GM12878 (cell line): ENCODE measurements around the gene SYCP3. TPM values are rescaled to one million over a fixed set of nuclear protein-coding genes. Genes with fewer than 3 reads are reported as not detected.

ENCODE experiments used
- ATAC-seq: fragments of 200-7000 bp; cut with Tn5 transposase; 3 replicates; pipeline ENCODE4 v1.9.1; 2020; ENCODE audit warnings: mild to moderate bottlenecking, moderate library complexity
- BruUV-seq: library from RNA; stranded (reverse); fragments of 400-500 nt; replicated peaks from 2 replicates; lab custom pipeline; 2021; lab: Mats Ljungman, UMichigan
- CTCF ChIA-PET: fragments of 300-600 bp; sonication (Branson Sonifier 250); formaldehyde crosslinking; extraction: SDS; loops from one replicate; lab custom pipeline; 2021; ENCODE audit warnings: inconsistent platforms; lab: Yijun Ruan, JAX
- POLR2A ChIA-PET: fragments of 350-600 bp; formaldehyde crosslinking; extraction: SDS; loops from one replicate; lab custom pipeline; 2021; ENCODE audit warnings: inconsistent platforms; lab: Charles Lee
- RAD21 ChIA-PET: fragments of 300-600 bp; sonication (Branson Sonifier 250); formaldehyde crosslinking; loops from one replicate; lab custom pipeline; 2023; ENCODE audit warnings: antibody characterized with exemption; ENCODE audit not compliant: unreplicated experiment; lab: Charles Lee
- SMC1A ChIA-PET: fragments of 300-600 bp; sonication (Branson Sonifier 250); formaldehyde crosslinking; loops from one replicate; lab custom pipeline; 2023; ENCODE audit not compliant: unreplicated experiment, uncharacterized antibody; lab: Charles Lee
- DNase-seq: peaks from one replicate; pipeline ENCODE4 v3.0.0-alpha.2; 2011; ENCODE audit warnings: low read depth, low spot score
- FAIRE-seq: peaks from 3 replicates; lab custom pipeline; 2011; peaks lifted over from hg19 to GRCh38; lab: Jason Lieb, UNC
- H2AFZ ChIP-seq: 2 replicates; pipeline ENCODE4 v1.6.0; 2011; ENCODE audit warnings: low read depth, low read length, control low read depth; ENCODE audit not compliant: control insufficient read depth
- H3K27ac ChIP-seq: 2 replicates; pipeline ENCODE4 v1.5.1; 2011; ENCODE audit warnings: control low read depth; ENCODE audit not compliant: control insufficient read depth, insufficient read depth
- H3K27me3 ChIP-seq, 2 experiments: replicated peaks in 1 of 2; 2 replicates each; pipeline versions ENCODE4 v1.6.0 to v1.6.1; 2011; ENCODE audit warnings: low read length in 1 of 2; ENCODE audit not compliant: control insufficient read depth in 2 of 2, insufficient read depth in 2 of 2
- H3K36me3 ChIP-seq, 2 experiments: 2 replicates each; pipeline ENCODE4 v1.5.1; 2011; ENCODE audit warnings: low read length in 1 of 2; ENCODE audit not compliant: control insufficient read depth in 2 of 2, insufficient read depth in 2 of 2
- H3K4me1 ChIP-seq: 2 replicates; pipeline ENCODE4 v1.6.1; 2011; ENCODE audit warnings: mild to moderate bottlenecking, low read length, moderate library complexity, mixed read lengths; ENCODE audit not compliant: control insufficient read depth, insufficient read depth
- H3K4me2 ChIP-seq: 2 replicates; pipeline ENCODE4 v1.6.0; 2011; ENCODE audit warnings: control low read depth; ENCODE audit not compliant: control insufficient read depth, insufficient read depth
- H3K4me3 ChIP-seq: fragments of 200-600 bp; sonication (generic); 2 replicates; pipeline ENCODE4 v1.5.1; 2016
- H3K79me2 ChIP-seq: 2 replicates; pipeline ENCODE4 v1.6.0; 2011; ENCODE audit warnings: low read length; ENCODE audit not compliant: control insufficient read depth, insufficient read depth
- H3K9ac ChIP-seq: 2 replicates; pipeline ENCODE4 v1.8.0; 2011; ENCODE audit warnings: low read length, control low read depth, mixed read lengths; ENCODE audit not compliant: control insufficient read depth, insufficient read depth
- H3K9me3 ChIP-seq: replicated peaks from 3 replicates; pipeline ENCODE4 v1.5.1; 2011; ENCODE audit warnings: mild to moderate bottlenecking, low read length; ENCODE audit not compliant: control insufficient read depth, insufficient read depth
- H4K20me1 ChIP-seq: 2 replicates; pipeline ENCODE4 v1.6.0; 2011; ENCODE audit not compliant: control insufficient read depth, insufficient read depth
- SMAD1 ChIP-seq: fragments of 450-650 bp; IDR thresholded peaks from 2 replicates; pipeline ENCODE4 v1.6.1; 2018; ENCODE audit warnings: mild to moderate bottlenecking, low read depth; ENCODE audit not compliant: partially characterized antibody
- SMC3 ChIP-seq: IDR thresholded peaks from 2 replicates; pipeline ENCODE4 v1.6.1; 2011; ENCODE audit warnings: low read length, improper control_type of control experiment, borderline replicate concordance
- ZNF24 ChIP-seq: fragments of 450-650 bp; IDR thresholded peaks from 2 replicates; pipeline ENCODE4 v1.6.1; 2017; ENCODE audit warnings: antibody characterized with exemption, mild to moderate bottlenecking
- WGBS: methylation state at CpG from one replicate; pipeline ENCODE4 v1.1.6; 2016; ENCODE audit warnings: low lambda C conversion rate; ENCODE audit not compliant: insufficient replicate concordance, insufficient coverage; ENCODE audit errors: missing lambda C conversion rate; 5-methylcytosine and 5-hydroxymethylcytosine counted together
- in situ Hi-C: fragments of 300-500 bp; cut with MboI; formaldehyde crosslinking; loops from 9 replicates; pipeline ENCODE4 v1.14.3; 2018; ENCODE audit warnings: mixed read lengths
- intact Hi-C: fragments of 100-400 bp; cut with micrococcal nuclease; formaldehyde crosslinking; loops from one replicate; pipeline ENCODE4 v1.14.2; 2022; ENCODE audit not compliant: unreplicated experiment
- polyA plus RNA-seq, 11 experiments: library from polyadenylated mRNA; depleted of rRNA in 4 of 11; unstranded in 6 of 11; stranded (reverse) in 5 of 11; fragments of >200 nt; fragmentation: Nextera tagmentation in 4 of 11; fragmentation: Illumina TruSeq in 1 of 11; extraction: Ambion mirVana in 4 of 11; extraction: Trizol in 1 of 11; gene quantifications; 1 replicate in 1 of 11; 2 replicates in 10 of 11; pipeline versions ENCODE4 v1.2.1 to v1.2.3, GENCODE V29; 2011 to 2016; ENCODE audit warnings: inconsistent platforms in 2 of 11, missing spikeins in 2 of 11, low read depth in 1 of 11
- total RNA-seq, 4 experiments: library from RNA; depleted of rRNA in 3 of 4; stranded (reverse); fragments of >200 nt in 3 of 4; fragmentation: Illumina TruSeq in 1 of 4; extraction: Trizol in 1 of 4; gene quantifications; 2 replicates each; pipeline versions ENCODE4 v1.2.1 to v1.2.3, GENCODE V29; 2013 to 2021
- TF ChIP-seq, protein P1 (sequence below): fragments of 450-650 bp; IDR thresholded peaks from 2 replicates; pipeline ENCODE4 v1.6.1; 2017; ENCODE audit warnings: low read depth, mild to moderate bottlenecking, moderate library complexity
- TF ChIP-seq, protein P2 (sequence below): fragments of 450-650 bp; IDR thresholded peaks from 2 replicates; pipeline ENCODE4 v1.6.1; 2017; ENCODE audit warnings: borderline replicate concordance
- TF ChIP-seq, protein P3 (sequence below): fragments of 450-650 bp; IDR thresholded peaks from 2 replicates; pipeline ENCODE4 v1.6.1; 2017; ENCODE audit warnings: mild to moderate bottlenecking, moderate library complexity
- TF ChIP-seq, protein P4 (sequence below): fragments of 450-650 bp; formaldehyde crosslinking; IDR thresholded peaks from 2 replicates; pipeline ENCODE4 v1.5.0; 2022; ENCODE audit warnings: mild to moderate bottlenecking, missing genetic modification characterization
- TF ChIP-seq, protein P5 (sequence below): fragments of 150-350 bp; IDR thresholded peaks from 2 replicates; pipeline ENCODE4 v1.6.1; 2014; ENCODE audit warnings: mild to moderate bottlenecking, low read depth, low read length

The SYCP3 gene
- total and polyA plus RNA-seq, 10 of the 15 experiments (the other 5 are each of a cell fraction or from before 2014, with no cell fraction given): 0.08 to 0.58 (median 0.21) TPM

DNA sequence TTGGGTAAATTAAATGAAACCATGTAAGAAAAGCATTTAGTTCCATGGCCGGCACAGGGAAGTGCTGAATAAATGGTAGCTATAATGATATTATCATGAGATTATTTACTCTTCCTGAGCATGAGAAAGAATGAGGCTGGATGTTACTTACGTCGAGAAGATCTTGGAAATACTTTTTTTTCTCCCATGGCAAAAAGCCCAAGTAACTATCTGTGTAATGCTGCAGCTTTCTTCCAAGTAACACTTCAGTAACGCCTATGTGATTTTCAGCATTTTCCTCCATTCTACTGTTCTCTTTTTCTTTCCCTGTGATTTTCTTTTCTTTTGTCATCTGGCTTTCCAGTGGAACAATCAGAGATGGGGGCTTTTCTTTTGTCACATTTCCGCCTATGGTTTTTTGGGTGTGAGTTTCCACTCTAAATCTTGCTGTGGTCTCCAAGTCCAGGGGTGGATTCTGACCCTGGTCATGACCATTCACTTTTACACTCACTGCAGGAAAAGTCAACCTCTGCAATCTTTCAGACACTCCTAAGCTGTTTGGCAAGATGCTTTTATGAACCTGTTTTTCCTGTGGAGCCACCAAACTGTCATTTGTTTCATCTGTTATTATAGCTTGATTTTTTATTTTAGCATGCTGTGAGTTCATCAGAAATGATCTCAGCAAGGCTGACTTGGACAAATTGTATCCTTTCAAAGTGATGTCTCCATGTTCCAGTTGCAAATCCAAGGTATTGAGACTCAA lies 25.0 kb upstream of the SYCP3 start:
- Histone ChIP-seq H3K27me3 (no peaks in the 10 kb centered on the region), H3K4me1 (no peaks in the 10 kb centered on the region), H4K20me1 (no peaks in the 10 kb centered on the region), H3K9ac (no peak overlapping the region), H3K4me2 (no peak overlapping the region), H3K79me2 (no peaks in the 10 kb centered on the region), H3K27ac (no peak overlapping the region), H2AFZ (no peak overlapping the region), H3K36me3 (peaks cover 0 to 14% of the 10 kb centered on the region in 2 experiments; a peak in 1 of 4 replicates), H3K9me3 (no peaks in the 10 kb centered on the region), H3K4me3 (no peak overlapping the region)
- ChIA-PET POLR2A (no interaction called here), CTCF (interaction anchor here (0.6 to 1.6 kb wide), 3 partner anchors 9 to 157 kb away, joined by 3 to 7 read pairs (median 4); no protein-coding TSS in a partner anchor), SMC1A (interaction anchor here (0.8 kb wide), 1 partner anchor 349 kb away, joined by 3 read pairs; no protein-coding TSS in a partner anchor), RAD21 (no interaction called here)
- no peak for DNase-seq
- intact Hi-C loops (no loop called here), in situ Hi-C loops (loop anchor here (5.0 kb wide), 1 partner anchor 352 kb away; no protein-coding TSS in a partner anchor)
- no peak for ATAC-seq
- 96% methylated on average over 5 of the region's 5 CpGs for WGBS
- no peak for FAIRE-seq
- no TSS peak for BruUV-seq
- TF ChIP-seq, protein P1, sequence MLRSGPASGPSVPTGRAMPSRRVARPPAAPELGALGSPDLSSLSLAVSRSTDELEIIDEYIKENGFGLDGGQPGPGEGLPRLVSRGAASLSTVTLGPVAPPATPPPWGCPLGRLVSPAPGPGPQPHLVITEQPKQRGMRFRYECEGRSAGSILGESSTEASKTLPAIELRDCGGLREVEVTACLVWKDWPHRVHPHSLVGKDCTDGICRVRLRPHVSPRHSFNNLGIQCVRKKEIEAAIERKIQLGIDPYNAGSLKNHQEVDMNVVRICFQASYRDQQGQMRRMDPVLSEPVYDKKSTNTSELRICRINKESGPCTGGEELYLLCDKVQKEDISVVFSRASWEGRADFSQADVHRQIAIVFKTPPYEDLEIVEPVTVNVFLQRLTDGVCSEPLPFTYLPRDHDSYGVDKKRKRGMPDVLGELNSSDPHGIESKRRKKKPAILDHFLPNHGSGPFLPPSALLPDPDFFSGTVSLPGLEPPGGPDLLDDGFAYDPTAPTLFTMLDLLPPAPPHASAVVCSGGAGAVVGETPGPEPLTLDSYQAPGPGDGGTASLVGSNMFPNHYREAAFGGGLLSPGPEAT: no peak
- TF ChIP-seq, protein P2, sequence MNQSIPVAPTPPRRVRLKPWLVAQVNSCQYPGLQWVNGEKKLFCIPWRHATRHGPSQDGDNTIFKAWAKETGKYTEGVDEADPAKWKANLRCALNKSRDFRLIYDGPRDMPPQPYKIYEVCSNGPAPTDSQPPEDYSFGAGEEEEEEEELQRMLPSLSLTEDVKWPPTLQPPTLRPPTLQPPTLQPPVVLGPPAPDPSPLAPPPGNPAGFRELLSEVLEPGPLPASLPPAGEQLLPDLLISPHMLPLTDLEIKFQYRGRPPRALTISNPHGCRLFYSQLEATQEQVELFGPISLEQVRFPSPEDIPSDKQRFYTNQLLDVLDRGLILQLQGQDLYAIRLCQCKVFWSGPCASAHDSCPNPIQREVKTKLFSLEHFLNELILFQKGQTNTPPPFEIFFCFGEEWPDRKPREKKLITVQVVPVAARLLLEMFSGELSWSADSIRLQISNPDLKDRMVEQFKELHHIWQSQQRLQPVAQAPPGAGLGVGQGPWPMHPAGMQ: no peak
- no peak for TF ChIP-seq SMC3
- TF ChIP-seq, protein P3, sequence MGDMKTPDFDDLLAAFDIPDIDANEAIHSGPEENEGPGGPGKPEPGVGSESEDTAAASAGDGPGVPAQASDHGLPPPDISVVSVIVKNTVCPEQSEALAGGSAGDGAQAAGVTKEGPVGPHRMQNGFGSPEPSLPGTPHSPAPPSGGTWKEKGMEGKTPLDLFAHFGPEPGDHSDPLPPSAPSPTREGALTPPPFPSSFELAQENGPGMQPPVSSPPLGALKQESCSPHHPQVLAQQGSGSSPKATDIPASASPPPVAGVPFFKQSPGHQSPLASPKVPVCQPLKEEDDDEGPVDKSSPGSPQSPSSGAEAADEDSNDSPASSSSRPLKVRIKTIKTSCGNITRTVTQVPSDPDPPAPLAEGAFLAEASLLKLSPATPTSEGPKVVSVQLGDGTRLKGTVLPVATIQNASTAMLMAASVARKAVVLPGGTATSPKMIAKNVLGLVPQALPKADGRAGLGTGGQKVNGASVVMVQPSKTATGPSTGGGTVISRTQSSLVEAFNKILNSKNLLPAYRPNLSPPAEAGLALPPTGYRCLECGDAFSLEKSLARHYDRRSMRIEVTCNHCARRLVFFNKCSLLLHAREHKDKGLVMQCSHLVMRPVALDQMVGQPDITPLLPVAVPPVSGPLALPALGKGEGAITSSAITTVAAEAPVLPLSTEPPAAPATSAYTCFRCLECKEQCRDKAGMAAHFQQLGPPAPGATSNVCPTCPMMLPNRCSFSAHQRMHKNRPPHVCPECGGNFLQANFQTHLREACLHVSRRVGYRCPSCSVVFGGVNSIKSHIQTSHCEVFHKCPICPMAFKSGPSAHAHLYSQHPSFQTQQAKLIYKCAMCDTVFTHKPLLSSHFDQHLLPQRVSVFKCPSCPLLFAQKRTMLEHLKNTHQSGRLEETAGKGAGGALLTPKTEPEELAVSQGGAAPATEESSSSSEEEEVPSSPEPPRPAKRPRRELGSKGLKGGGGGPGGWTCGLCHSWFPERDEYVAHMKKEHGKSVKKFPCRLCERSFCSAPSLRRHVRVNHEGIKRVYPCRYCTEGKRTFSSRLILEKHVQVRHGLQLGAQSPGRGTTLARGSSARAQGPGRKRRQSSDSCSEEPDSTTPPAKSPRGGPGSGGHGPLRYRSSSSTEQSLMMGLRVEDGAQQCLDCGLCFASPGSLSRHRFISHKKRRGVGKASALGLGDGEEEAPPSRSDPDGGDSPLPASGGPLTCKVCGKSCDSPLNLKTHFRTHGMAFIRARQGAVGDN: no peak
- TF ChIP-seq SMAD1: no peak
- TF ChIP-seq, protein P4, sequence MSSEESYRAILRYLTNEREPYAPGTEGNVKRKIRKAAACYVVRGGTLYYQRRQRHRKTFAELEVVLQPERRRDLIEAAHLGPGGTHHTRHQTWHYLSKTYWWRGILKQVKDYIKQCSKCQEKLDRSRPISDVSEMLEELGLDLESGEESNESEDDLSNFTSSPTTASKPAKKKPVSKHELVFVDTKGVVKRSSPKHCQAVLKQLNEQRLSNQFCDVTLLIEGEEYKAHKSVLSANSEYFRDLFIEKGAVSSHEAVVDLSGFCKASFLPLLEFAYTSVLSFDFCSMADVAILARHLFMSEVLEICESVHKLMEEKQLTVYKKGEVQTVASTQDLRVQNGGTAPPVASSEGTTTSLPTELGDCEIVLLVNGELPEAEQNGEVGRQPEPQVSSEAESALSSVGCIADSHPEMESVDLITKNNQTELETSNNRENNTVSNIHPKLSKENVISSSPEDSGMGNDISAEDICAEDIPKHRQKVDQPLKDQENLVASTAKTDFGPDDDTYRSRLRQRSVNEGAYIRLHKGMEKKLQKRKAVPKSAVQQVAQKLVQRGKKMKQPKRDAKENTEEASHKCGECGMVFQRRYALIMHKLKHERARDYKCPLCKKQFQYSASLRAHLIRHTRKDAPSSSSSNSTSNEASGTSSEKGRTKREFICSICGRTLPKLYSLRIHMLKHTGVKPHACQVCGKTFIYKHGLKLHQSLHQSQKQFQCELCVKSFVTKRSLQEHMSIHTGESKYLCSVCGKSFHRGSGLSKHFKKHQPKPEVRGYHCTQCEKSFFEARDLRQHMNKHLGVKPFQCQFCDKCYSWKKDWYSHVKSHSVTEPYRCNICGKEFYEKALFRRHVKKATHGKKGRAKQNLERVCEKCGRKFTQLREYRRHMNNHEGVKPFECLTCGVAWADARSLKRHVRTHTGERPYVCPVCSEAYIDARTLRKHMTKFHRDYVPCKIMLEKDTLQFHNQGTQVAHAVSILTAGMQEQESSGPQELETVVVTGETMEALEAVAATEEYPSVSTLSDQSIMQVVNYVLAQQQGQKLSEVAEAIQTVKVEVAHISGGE: no peak
- TF ChIP-seq, protein P5, sequence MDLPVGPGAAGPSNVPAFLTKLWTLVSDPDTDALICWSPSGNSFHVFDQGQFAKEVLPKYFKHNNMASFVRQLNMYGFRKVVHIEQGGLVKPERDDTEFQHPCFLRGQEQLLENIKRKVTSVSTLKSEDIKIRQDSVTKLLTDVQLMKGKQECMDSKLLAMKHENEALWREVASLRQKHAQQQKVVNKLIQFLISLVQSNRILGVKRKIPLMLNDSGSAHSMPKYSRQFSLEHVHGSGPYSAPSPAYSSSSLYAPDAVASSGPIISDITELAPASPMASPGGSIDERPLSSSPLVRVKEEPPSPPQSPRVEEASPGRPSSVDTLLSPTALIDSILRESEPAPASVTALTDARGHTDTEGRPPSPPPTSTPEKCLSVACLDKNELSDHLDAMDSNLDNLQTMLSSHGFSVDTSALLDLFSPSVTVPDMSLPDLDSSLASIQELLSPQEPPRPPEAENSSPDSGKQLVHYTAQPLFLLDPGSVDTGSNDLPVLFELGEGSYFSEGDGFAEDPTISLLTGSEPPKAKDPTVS: no peak
- no peak for TF ChIP-seq ZNF24
